Stimulated activated CD4-positive, alpha-beta T cell treated with anti-CD3 and anti-CD28 coated beads, Interleukin-1b, Interleukin-23, amount 100 ng/mL, for 1 hour (primary cell): Measurements from ENCODE around the gene IL1R2.
"Not testable (repeated sequence)": the region's sequence is repeated elsewhere in the genome, so short reads cannot be mapped to it uniquely, and the experiment has no call there.

Source experiments
- DNase-seq, 2 donors: peaks; one replicate each; pipeline ENCODE4 v3.0.0-alpha.2; 2020; ENCODE audit warnings: low read depth in 2 of 2

IL1R2 gene

GRCh38 chr2:102060792-102061191 lies 69.0 kb downstream of the IL1R2 start:
- DNase-seq, result no peak

DNA sequence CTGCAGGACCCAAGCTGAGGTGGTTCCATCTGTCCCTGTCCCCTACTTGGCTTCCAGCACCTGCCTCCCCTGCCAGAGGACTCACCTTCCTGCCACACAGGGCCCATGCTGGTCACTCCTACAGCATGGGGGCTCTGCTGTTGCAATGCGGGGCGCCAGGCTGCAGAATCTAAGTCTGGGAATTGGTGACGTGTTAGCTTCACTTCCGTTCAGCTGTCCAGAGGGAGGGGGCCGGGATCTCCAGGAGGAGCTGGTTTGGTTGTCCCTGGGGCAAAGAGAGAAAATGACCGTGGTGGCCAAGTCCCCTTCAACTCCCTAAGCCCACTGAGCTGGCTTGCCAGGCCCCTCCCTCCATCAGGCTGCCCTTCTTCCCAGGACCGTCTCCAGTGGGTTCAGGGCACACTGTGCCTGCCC lies 69.5 kb downstream of the IL1R2 start:
- no peak for DNase-seq

DNA sequence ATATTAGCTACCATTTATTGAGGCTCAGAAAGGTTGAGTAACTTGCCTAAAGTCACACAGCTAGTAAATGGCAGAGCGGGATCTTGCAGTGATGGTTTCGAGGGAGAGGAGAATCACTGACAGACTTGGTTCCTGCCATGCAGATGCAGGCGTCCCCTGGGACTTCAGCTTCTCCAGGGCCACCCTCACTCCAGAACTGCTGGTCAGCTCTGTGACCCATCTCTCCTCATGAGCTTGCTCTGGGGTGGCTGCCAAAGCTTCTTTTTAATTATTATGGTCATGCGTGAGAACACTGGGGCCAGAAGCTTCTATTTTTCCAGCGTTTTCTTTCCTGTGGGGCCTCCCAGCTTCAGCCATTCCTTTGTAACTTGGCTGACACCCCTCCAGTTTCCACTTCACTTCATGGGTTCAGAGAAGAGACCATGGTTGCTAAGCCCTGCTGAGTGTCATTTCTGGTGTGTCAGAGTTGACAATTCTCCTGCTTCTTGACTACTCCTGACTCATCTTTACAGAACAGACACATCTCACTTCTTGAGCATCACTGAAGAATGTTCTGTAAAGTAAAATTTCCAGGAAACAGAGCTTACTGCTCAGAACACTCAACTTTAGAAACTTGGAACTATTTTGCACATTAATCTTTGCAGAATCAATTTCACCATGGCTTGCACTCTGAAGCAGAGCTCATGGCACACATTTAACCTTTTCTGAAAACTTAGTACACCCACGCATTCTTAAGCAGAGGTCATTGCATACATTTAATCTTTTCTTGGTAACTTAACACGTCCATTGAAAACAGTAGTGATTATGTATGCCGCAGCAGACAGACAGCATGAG lies 70.4 kb downstream of the IL1R2 start:
- DNase-seq, result no peak

DNA sequence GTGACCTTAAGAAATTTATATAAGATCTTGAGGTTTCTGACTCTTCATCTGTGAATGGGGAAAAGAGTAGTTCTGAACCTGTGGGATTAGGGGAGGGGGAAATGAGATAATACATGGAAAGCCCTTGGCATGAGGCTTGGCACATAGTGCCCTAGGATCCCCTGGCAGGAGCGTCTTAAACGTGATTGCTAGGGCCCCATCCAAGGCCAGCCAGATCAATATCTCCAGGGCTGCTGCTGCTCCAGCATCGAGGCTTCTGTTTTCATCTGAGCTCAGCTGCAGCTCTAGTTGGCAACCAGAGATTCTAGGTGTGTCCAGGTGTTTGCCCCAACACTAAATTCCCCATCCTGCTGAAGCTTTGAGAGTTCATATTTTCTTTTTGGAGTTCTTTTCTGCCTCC lies 71.0 kb downstream of the IL1R2 start:
- no peak for DNase-seq

GRCh38 chr2:102063487-102063911 lies 71.7 kb downstream of the IL1R2 start:
- DNase-seq, result no peak

GRCh38 chr2:102063941-102064678 lies 72.3 kb downstream of the IL1R2 start:
- DNase-seq, result no peak

DNA sequence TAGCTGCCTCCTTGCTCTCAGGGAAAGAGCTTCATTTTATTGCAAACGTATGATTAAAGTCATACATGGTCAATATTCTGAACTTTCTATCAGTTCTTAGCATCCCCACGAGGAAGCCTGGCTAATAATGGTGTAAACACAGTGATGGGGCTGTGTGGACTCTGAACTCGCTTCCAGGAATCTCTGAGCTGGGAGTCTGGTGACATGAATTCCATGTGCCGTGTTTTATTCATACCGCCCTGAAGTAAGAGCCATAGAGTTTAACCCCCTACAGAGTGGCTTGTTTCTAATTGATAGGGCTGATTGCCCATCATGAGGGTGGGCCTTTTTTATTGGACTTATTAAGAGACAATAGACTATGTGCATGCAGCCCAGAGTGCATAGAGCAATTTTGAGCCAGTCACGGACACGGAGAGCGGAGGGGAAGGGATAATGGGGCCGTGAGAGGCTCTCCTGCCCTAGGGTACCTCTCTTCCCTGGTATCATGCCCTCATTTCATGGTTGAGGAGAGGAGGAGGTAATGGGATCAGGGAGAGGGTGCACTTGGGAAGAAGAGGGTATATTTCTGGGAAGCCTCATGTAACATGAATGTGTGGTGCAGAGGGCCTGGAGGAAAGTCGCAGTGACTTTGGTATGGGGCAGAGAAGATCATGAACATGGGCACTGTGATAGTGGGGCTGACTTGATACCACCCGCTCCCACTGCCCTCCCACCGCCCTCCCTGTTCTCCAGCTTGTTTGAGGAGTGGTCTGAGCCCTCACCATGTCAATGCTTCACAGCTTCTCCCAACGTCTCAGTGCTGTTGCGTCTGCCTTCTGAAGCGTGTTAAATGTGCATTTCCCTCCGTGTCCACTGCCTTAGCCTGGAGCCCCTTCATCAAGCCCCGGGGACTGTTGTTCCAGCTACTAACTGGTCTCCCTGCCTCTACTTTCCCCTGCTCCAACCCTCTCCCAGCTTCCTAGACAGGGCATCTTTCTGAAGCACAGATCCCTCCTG lies 73.2 kb downstream of the IL1R2 start:
- no peak for DNase-seq

DNA sequence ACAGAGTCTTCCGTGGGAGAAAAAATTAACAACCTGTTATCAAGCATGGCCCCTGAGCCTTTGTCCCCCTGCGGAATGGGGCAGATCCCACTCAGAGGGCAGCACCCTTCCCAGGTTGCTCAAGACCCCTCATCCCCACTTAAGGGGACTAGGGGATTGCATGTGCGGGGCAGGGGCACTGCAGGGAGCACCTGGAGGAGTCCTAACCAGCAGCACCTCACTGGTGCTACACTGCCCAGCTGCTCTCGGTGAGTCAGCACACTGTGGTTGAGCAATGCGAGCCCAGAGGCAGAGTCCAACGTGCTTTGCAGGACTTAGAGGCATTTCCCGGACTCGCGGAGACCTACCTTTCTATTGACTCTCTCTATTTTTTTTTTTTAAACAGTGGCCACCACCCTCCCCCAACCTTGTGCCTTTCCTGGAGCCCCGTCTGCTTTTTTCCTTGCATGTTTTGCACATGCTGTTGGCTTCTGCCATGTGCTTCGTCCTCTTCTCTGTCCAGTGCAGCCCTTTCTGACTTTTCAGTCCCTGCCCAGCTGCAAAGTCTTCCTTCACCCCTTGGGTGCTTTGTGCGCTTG lies 74.0 kb downstream of the IL1R2 start:
- DNase-seq, result no peak

DNA sequence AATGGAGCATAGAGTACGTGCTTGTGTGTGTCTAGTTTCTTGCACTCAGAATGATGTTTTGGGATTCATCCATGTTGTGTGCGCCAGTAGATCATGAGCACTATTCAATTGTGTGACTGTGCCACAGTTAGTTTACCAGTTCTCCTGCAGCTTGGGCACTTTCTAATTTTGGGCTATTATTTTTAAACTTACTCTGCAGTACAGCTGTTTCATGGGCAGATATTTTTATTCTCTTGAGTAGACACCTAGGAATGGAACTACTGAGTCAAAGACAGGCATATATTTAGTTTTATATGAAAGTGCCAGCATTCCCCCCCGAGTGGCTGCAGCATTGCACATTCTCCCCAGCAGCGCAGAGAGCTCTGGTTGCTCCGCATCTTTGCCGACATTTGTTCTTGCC lies 74.8 kb downstream of the IL1R2 start:
- DNase-seq, result no peak

GRCh38 chr2:102068126-102068525 lies 76.4 kb downstream of the IL1R2 start:
- DNase-seq, result not testable (repeated sequence)

- no peak for DNase-seq
Observed at GRCh38 chr2:102069311-102069974, 77.7 kb downstream of the IL1R2 start.

DNA sequence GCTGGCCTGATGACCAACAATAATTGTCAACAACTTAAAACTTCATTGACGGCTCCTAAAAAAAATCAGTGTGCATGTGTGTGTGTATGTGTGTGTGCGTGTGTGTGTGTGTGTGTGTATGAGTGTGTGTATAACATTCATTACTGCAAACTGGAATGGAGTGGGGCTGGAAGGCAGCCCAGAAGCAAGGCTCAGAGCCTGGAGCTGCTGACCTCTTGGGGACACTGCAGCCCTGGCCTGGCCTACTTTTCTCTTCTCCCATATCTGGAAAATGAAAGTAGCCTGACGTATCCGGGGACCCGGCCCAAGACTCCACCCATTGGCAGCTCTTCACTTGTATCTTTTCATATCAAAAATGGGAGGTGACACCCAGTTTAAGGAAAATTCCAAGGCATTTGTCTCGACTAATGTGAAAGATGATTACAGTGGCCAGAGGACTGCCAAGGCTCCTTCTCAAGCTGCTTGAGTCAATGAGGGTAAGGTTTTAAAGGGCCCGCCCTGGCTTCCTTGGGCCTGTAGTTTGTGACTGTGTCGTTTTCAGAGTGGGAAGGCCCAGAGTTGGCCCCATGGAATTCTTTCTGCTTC lies 78.4 kb downstream of the IL1R2 start:
- no peak for DNase-seq

DNA sequence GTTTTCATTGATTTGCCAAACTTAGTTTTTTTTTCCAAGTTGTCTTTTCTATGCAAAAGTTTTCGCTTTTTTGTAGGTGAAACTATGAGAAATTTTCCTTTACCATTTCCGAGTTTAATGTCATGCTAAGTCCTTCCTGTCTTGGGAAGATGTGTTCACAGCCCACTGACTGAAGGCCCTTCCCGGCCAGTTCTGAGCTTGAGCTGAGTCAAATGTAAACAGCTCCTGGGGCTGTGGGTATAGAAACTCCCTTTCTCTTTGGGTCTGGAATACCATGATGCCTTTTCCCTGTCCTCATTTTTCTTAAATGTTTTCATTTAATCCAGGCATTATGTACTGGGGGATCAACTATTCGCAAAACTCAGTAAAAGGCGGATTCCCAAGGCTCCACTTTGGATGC lies 81.0 kb downstream of the IL1R2 start:
- no peak for DNase-seq

DNA sequence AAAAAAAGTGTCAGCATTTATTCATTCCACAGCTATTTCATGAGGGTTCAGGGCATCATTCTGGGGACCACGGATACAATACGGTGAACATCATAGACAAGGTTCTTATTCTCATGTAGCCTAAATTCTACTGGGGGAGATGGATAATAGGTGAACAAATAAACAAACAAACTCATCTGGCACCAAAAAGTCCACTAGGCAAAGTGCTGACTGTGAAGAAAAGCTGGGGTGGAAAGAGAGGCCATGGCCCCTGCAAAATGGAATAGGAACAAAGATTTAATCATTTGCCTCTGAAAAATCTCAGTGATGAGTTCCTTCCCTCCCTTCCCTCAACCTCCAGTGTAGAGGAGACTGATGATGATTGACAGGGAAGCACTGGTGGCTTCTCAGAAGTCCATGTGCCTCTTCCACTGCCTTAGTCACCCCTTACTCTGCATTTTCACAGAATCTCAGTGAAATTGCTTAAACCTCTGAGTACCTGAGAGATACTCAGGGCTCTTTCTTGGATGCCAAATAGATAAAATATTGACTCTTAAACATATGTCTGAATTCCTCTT lies 81.5 kb downstream of the IL1R2 start:
- no peak for DNase-seq

DNA sequence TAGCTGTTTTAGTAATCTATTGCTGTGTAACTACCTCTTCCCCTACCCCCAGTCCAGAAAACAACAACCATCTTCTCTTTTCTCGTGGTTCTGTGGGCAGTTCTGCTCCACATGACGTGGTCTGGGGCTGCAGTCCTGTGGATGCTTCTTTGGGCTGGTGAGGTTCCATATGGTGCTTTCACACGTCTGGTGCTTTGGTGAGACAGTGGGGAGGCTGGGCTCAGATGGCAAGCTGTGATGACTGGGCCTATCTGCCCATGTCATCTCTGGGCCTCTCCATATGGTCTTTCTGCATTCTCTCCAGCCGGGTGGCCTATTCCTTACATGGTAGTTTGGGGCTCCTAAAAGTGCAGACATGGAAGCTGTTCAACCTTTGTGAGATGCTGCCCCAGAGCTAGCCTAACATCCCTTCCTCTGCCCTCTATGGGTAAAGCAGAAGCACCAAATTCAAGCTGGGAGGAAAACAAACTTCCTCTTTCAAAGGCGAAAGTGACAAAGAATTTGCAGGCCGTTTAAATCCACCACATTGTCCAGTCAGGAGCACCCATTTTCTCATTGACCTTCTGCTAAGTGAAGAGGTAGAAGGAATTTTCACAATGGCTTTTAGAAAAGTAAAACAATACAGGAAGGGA lies 82.5 kb downstream of the IL1R2 start:
- no peak for DNase-seq

GRCh38 chr2:102075479-102075878 lies 83.7 kb downstream of the IL1R2 start:
- no peak for DNase-seq

DNA sequence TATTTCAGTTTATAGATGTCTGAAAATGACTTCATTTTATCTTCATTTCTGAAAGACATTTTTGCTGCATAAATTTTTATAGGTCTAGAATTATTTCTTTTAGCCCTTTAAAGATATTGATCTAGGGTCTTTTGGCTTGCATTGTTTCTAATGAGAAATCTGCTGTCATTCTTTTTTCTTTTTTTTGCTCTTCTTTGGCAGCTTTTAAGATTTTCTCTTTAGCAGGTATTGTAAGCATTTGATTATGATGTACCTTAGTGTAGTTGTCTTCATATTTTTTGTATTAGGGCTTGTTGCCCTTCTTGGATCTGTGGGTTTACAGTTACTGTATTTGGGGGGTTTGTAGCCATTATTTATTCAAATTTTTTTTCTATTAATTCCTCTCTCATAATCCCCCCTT lies 84.8 kb downstream of the IL1R2 start:
- no peak for DNase-seq
